Fibroblast of skin of back (primary cell): Measurements from ENCODE around the gene PLPP4.

Source experiments
- DNase-seq: peaks from one replicate; pipeline ENCODE4 v3.0.0-alpha.2; 2013

PLPP4 gene

DNA sequence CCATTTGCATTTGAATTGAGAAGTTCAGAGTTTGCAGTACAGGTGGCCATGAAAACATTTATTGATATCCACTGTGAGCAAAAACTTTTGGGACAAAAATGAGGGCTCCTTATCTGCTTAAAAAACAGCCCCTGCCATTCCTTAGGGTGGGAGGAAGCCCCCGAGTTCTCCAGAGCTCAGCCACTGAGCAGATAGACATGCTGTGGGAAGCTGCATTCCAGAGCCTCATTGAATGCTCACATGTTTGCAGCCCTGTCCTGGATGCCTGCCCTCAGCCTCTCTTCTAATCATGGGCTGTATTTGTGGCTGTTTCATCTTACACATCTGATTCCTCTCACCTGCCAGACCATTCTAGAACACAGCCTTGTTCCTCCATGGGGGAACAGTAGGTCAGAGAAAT lies 33.3 kb downstream of the PLPP4 start:
- DNase-seq, result no peak

DNA sequence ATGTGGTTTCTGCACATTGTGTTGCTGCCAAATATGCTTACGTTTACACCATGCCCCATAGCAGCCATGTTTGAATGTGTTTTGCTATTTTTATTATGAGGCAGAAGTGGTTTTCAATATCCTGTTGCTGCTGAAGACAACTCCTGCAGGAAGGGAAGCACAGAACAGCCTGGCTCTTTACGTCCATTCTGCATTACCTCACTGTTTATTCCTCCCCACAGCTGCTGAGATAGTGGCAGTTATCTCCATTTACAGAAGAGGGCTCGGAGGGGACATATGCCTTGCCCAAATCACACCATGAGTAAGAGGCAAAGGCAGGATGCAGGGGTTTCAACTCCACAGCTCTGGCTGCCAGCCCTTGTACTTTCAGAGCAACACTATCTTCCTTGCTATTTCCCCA lies 35.3 kb downstream of the PLPP4 start:
- no peak for DNase-seq

DNA sequence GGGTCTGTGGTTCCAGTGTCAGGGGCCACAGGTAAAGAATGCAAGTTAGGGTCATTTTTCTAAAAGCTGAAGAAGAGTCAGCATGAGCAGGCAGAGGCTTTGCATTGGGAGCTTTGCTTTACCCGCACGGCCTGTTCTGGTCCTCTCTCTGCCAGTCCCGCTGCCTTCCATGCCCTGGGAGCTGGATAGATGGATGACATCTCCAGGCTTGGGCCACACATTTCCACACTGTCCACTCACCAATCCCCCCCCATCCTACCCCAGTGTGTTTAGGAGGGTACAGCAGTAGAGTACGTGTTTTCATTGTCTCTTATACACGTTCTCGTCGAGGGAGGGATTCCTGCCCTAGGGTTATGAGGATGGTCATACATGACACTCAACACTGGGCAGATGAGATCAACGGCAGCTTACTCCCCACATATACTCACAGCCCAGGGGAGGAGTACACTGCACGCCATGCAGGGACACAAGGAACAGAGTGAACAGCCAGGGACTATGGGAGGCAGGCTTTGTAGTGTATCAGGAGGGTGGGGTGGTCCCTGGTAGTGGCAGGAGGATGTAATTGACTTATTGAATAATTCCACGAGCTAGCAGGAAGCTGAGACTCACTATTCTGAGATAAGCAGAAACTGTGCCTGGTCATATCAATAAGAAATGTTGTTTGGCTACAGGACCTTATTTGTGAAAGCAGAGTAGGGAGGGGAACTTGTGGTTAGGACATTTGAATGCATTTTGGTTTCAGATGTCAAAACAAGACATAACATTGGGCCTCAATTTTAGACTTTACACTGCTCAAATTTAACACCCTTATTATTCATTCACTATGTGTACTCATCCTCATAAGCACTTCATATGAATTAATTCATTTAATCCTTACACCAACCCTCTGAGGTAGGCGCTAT lies 36.6 kb downstream of the PLPP4 start:
- no peak for DNase-seq

DNA sequence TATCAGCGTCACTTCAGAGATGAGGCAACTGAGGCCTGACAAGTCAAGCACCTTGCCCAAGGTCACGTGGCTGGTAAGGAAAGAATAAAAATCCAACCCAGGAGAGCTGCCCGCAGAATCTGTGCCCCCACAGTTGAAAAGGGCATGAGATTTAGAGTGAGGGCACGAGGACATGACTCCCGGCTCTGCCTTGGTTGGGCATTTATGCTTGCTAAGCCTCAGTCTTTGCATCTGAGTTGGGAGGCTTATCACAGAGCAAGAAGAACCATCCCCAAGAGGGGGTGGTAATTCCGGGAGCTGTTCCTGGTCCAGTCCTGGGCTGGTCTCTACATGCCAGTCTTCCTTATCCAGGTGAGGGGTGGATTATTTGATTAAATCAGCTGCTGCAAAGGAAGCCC lies 37.3 kb downstream of the PLPP4 start:
- no peak for DNase-seq

DNA sequence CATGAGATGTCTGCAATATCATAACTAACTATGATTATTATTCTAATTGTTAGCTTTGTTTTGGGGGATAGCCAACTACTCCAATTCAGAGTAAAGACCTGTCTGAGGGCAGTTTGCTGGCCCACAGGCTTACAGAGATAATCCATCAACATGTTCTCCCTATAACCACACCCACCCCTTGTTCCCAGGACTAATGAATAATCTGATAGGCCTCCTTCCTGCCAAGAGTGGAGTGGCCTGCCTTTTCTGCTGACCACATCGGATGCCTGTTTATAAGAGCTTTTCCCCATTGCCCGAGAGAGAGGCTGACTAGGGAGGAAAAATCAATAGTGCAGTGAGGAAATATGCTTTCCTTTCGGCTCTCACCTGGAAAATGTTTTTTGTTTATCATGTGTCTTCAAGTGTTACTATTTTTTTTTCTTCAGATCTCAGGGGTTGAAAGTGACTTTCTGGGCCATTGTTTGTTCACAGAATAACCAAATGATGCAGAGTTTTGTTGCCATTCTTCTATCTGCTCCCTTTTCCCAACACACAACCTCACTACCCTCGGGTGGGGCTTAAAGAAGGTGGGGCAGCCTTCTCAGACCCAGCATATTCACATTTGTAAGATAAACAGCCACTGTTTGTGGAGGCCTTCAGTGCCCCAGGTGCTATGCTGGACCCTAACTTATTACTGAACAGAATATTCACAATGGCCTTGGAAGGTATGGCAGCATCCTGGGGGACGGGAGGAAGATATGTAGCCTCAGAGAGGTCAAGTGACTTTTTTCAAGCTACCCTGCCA lies 38.4 kb downstream of the PLPP4 start:
- DNase-seq, result no peak

DNA sequence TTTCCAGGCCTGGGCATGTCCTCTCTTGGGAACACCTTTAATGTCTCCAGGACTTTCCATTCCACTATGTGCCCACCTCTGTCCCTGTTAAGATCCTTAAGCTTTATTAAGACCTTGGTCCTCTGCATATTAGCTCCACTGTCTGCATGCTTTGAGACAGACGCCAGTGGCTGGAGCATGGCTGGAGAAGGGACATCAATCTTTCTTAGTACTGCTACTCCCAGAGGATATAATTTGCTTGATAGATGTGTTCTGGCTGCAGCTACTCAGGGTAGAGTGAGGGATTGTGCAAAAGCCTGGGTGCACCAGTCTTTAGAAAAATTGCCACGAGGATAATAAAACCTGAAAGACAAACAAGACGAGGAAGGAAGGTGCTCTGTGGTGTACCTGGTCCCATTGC lies 42.9 kb downstream of the PLPP4 start:
- no peak for DNase-seq

DNA sequence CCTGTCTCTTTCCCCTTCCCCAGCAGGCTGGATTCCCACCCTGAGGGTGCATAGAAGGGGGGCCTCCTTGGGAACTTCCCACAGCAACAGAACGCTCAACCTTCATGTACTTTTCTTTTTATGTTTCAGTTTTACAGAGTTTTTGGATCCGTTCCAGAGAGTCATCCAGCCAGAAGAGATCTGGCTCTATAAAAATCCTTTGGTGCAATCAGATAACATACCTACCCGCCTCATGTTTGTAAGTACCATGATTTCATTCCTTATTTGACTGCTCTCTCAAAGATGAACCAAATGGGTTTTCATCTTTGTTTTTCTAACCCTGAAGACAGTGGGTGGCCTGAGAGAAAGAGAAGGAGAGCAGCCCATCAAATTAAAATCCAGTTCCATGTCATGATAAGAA lies 46.7 kb downstream of the PLPP4 start:
- DNase-seq, result no peak

DNA sequence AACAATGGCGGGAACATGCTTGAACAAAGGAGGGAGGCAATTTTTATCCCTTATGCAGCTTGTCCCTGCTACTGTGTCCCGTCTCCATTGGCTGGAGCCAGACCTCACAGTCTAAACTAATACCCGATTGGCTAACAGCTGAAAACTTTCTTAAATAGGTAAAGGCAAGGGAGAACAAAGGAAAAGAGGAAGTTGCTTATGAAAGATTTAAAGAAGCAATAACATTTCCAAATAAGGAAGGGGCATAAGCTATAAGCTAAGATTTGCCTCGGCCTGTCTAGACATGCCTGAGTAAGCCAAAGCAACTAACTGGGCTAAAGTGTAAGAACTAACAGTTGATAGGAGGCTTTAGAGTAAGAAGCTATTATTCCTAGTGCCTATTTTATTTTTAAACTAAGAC lies 47.2 kb downstream of the PLPP4 start:
- peak; percentile 40 for DNase-seq

DNA sequence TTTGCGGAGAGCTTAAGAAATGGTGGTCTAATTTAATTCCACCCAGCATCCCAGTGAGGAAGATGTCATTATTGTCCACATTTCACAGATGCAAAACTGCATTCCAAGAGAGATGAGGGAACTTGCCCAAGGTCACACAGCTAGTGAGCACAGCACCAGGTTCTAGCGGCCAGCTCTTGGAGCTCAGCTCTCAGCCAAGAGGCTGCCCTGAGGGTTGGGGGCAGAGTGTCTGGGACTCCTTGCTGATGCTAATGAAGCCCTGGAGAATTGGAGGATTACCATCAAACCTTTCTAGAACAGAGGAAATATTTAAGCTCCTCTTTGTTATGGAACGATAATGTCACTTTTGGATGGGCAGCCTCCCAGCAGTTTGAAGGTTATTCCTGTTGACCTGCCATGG lies 48.0 kb downstream of the PLPP4 start:
- DNase-seq, result no peak

DNA sequence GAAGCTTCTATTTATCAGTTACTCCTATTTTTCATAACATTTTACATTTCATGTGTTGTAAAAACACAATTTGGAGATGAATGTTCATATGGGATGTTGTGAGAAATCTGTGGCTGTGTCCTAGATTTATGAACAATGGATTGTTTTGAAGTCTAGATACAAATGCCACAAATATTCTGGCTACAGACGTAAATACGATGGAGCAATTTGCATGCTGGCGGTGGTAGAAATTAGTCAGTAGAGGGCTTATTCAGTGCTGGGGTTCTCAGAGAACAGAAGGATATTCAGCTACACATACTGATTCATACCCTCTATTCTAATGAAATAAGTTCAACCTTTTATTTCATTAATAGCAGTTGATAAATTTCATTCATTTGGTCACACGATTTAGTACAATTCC lies 48.8 kb downstream of the PLPP4 start:
- DNase-seq, result no peak

DNA sequence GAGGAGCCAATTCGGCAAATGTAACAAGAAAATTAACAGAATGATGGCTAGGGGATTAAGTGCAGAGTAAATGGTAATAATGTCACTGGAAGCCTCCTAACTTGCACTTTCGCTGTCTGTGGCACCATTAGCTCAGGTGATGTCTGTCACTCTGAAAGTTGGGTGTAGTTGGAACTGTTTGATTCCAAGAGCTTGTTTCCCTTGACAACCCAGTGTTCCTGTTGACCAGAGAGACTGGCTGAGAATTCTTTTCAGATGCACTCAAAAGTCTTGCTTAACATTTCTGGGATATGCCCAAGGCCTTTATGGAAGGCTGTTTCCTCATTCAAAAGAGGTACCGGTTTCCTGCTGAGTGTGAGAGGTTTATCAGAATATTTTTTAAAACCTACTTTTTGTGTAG lies 49.6 kb downstream of the PLPP4 start:
- no peak for DNase-seq

DNA sequence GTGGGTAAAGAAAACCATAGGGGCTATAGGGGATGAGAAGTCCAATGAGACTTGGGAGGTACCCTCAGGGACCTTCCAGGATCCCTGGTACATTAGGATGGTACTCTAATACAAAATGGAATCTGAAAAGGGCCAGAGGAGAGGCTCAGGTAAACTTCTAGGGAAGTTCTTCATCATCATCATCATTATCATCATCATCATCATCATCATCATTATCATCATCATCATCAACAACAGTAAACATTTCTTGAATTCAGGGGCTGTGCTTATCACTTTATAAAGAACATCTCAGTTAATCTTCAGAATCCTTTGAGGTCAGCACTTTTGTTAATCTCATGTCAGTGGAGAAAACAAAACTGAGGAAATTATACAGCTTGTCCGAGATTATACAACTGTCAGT lies 50.1 kb downstream of the PLPP4 start:
- no peak for DNase-seq

DNA sequence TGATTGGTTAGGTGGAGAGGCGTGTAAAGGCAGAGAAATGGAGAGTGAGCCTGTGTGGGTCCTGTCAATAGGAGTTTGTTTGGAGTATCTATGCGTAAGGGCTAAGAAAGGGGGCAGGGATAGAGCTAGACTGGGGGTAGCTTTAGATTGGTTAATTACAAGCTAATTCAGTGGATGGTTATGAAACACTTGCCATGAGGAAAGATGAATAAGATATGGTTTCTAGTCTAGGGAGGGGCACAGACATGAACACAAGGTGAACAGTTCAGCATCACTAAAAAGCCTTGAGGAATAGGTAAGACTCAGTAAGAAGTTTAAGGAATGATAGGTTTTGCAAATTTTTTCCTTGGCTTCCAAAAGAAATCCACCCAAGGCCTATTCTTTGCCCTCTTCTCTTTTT lies 50.6 kb downstream of the PLPP4 start:
- no peak for DNase-seq

DNA sequence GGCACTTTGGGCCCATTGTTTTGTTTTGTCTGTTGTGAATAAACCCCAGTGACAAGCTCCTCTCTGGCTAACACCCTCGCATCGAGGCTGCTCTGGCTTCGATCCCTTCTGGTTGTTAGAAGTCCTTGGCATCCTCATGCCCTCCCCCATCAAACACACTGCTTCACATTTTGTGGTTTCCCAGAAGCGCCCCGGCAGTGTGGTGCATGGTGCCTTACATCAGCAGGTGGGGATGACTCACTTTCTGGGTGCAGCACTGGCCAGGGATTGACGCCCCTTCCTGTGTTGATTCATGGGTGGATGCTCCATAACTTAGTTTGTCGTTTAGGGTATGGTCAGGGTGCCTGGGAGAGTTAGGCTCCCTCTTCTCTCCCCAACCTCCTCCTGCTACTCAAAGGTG lies 51.4 kb downstream of the PLPP4 start:
- peak; percentile 28 for DNase-seq

DNA sequence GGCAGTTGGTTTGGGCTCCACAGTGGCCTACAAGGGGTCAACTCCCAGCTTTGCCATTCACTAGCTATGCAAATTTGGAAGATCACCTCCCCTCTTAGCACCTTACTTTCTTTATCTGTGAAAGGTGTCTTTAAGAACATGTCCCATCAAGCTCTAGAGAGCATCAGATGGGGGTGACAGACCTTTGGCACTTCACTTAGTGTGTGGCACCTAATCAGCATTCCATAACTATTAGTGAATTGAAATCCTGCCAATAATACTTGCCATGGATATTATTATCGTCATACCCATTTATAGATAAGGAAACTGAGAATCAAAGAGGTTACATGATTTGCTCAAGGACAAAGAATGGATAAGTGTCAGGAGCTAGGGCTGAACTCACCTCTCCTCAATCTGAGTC lies 51.9 kb downstream of the PLPP4 start:
- no peak for DNase-seq

DNA sequence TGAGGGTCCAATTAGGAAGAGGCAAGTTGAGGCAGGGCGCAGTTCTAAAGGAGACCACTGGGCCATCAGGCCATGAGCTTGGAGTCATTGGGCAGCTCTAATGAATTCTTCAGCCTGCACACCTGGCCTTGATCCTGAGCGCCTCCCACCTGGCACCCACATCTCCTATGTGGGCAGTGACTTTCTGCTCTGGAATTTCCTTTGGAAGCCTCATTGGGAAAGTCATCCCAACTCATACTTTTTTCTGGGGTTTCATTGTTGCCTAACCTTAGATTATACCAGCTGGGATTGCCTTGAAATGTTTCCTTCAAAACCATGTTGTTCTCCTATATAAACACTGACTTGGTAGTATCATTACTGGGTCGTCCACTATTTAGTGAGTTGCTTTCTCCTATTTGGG lies 54.1 kb downstream of the PLPP4 start:
- DNase-seq, result no peak

DNA sequence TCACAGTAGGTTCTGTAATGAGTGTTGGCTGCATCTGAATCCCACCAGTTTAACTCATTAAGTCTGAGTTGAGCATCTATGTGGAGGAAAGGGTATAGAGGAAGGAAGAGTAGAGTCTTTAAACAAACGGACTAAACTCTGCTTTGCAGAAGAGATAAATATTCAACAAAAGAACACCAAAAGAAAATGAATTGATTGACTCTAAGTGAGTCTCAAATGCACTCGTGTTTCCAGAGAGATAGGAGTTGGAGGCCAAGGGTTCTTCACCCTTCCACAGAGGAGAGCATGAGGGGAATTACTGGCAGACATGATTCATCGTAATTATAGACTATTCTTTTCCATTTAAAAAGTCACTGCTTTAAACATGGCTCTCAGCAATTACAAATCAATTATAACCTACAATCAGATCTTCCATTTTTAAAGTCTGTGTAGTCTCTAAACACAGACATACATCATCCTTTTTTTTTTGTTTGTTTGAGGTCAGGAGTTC lies 56.3 kb downstream of the PLPP4 start:
- no peak for DNase-seq

DNA sequence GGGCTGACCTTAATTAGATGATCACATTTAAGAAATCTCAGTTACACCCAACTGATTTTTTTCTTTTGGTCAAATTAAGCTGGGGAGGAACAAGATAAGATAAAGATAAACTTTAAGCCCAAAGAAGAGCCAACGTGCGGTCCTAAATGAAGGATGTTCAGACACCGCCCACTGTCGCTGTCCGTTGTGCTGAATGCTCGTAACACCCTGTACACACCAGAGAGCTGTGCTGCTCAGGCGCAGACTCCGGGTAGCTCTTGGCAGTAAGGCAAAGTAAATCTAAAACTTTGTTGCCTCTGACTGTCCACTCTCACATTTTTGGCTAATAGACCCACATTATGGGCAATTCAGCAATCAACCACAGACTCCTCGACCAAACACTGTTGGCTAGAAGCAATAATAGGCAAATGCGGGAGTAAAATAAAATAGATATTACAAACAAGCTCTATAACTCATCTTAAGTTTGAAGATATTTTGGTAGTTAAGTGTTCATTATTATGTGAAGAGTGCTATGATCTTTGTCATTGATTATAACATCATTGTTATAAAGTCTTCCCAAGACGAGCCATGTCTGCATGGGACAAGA lies 57.1 kb downstream of the PLPP4 start:
- DNase-seq, result peak; percentile 45

DNA sequence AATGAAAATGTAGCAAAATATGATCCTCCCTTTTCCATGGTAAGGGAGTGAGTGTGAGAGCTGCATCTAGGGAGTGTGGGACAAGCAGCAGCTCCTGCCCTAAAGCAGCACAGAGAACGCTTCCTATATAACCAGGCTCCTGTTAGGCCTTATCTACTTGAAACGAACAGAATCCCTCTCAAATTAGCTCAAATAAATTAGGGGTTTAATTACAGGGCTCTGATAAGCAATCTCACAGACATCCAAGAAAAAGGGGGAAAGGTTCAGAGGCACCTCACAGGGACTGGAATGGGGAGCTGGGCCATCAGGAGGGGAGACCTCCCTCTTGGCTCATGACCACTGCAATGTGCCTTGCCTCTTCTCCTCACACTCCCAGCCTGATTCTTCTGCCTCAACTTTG lies 57.9 kb downstream of the PLPP4 start:
- DNase-seq, result no peak

DNA sequence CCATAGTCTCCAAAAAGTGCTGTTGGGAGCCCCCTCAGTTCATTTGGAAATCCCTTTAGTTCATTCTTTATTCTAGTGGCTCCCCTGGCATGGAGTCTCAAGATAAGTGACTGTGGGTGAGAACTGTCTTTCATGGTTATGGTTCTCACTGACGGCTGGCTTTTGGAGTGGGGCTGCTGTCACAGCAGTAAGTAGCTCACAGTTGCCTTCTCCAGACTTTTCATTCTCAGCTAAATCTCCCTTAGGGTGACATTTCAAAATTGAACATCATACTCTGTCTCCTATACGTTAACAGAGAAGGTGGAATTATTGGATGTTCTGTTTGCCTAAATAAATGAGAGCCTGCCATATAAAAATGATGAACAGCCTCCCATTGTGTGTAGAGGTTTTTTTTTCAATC lies 58.7 kb downstream of the PLPP4 start:
- DNase-seq, result no peak

DNA sequence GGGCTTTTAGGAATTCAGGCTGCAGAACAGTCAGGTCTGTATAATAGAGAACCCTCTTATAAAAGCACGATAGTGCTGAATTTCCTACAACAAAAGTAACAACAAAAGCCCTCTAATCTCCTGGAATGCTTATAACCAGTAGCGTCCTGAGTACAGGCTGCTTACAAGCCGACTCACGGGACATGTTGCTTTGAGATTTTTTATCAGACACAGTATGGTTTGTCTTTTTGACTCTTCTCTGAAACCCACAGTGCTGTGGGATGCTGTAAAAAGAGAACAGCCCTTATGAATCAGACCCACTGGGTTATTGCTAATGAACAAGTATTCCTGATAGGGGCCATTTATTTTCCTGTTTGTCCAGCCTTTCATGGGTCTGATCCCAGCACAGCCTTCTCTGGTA lies 59.4 kb downstream of the PLPP4 start:
- DNase-seq, result no peak

DNA sequence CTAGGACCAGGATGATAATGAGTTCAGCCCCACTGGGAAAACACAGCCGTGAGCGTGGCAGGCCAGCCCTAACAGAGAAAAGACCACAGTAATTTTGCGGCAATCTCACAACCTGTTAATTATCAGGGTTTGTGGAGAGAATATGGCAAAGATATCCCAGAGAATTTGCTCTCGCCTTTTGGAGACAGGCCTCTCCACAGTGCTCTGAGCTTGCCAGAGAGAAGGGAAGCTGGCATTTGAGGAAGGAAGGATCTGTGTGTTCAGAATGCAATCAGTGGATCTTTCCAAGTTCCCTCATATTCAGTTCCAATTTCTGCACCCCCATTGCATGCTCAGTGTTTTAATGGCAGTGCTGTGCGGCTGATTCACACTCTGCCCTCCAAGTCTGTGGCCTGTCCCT lies 60.2 kb downstream of the PLPP4 start:
- no peak for DNase-seq

DNA sequence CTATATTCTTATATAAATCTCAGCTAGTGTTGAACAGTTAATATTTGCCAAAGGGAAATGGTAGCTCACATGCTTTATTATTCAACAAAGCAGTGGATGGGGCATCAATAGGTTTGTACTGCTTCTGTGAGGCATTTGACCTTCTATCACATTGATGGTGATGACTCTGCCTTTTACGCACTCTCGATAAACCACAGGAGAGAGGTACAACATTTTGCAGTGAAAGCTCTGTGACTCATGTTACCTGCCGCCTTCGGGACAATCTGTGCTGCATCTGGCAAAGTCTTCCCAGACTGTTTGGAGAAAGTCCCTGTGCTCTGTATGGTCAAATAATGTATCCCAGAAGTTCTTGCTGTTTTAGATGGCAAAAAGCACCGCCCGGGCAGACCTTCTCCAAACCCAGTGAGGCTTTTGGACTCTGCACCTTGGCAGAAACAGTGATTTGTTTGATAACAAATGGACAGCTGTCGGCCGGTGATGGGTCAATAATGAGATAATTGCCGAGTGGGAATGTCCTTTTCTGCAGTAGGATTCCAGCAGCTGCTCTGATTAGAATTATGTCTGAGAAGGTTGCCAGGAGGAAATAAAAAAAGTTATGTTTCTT lies 61.0 kb downstream of the PLPP4 start:
- no peak for DNase-seq
